ENCODE measurements around the gene PPP1R37.

The PPP1R37 gene

GRCh38 chr19:45173816-45174215 is 80.8 kb downstream of the PPP1R37 start:
- DNase-seq: no peak

GRCh38 chr19:45175515-45176345 is 82.8 kb downstream of the PPP1R37 start:
- no peak for DNase-seq

- DNase-seq: no peak
Observed at GRCh38 chr19:45177817-45178261, 84.9 kb downstream of the PPP1R37 start, which contains the start of gene TRAPPC6A. TSS of gene TRAPPC6A (minus strand) at chr19:45178237. CDS start at chr19:45178218, 19 bp downstream.

- peak; percentile 100 for DNase-seq
Observed at GRCh38 chr19:45178262-45179071, 85.5 kb downstream of the PPP1R37 start, which contains the start of gene BLOC1S3. TSS of gene BLOC1S3 (plus strand) at chr19:45178784. CDS start at chr19:45179297, 513 bp downstream.

GRCh38 chr19:45179072-45179891 is 86.3 kb downstream of the PPP1R37 start:
- peak in 1 of 2 donors; percentile 40 for DNase-seq

- no peak for DNase-seq
Observed at GRCh38 chr19:45179892-45180370, 87.0 kb downstream of the PPP1R37 start.

- no peak for DNase-seq
Observed at GRCh38 chr19:45180936-45181335, 88.0 kb downstream of the PPP1R37 start.

- DNase-seq: no peak
Observed at GRCh38 chr19:45182758-45183157, 89.8 kb downstream of the PPP1R37 start.

- DNase-seq: no peak
Observed at GRCh38 chr19:45184115-45184514, 91.1 kb downstream of the PPP1R37 start.

- no peak for DNase-seq
Observed at GRCh38 chr19:45186509-45187334, 93.7 kb downstream of the PPP1R37 start.

GRCh38 chr19:45187421-45188100 is 94.6 kb downstream of the PPP1R37 start:
- no peak for DNase-seq

GRCh38 chr19:45189971-45190370 is 97.0 kb downstream of the PPP1R37 start:
- DNase-seq: no peak

- no peak for DNase-seq
Observed at GRCh38 chr19:45191375-45191774, 98.4 kb downstream of the PPP1R37 start.

GRCh38 chr19:45195764-45196163 is 102.8 kb downstream of the PPP1R37 start:
- DNase-seq: no peak
